ENCODE data around the gene KERA.

Gene KERA

GRCh38 chr12:91074154-91074709, 16.4 kb upstream of the KERA start:
- no peak overlapping the region for H3K4me3 ChIP-seq (replicated peaks; ENCODE audit: low read depth, low read length)
- TF ChIP-seq CTCF (IDR thresholded peaks at IDR 0.05; ENCODE audit: low read length, missing control alignments): no peak
- no peak for DNase-seq (ENCODE audit: low read depth)

- no peak for DNase-seq (ENCODE audit: low read depth)
- no peak overlapping the region for H3K4me3 ChIP-seq (replicated peaks; ENCODE audit: low read depth, low read length)
- TF ChIP-seq CTCF (IDR thresholded peaks at IDR 0.05; ENCODE audit: low read length, missing control alignments): no peak
These were observed 15.6 kb upstream of the KERA start for GRCh38 chr12:91073426-91073825.

GRCh38 chr12:91072931-91073330, 15.1 kb upstream of the KERA start:
- TF ChIP-seq CTCF (IDR thresholded peaks at IDR 0.05; ENCODE audit: low read length, missing control alignments): no peak
- DNase-seq (ENCODE audit: low read depth): no peak
- H3K4me3 ChIP-seq (replicated peaks; ENCODE audit: low read depth, low read length): no peak overlapping the region

- no peak overlapping the region for H3K4me3 ChIP-seq (replicated peaks; ENCODE audit: low read depth, low read length)
- no peak for TF ChIP-seq CTCF (IDR thresholded peaks at IDR 0.05; ENCODE audit: low read length, missing control alignments)
- no peak for DNase-seq (ENCODE audit: low read depth)
These were observed 13.1 kb upstream of the KERA start for GRCh38 chr12:91070936-91071335.

GRCh38 chr12:91065396-91065795, 7.6 kb upstream of the KERA start:
- TF ChIP-seq CTCF (IDR thresholded peaks at IDR 0.05; ENCODE audit: low read length, missing control alignments): no peak
- DNase-seq (ENCODE audit: low read depth): no peak
- H3K4me3 ChIP-seq (replicated peaks; ENCODE audit: low read depth, low read length): no peak overlapping the region

- no peak overlapping the region for H3K4me3 ChIP-seq (replicated peaks; ENCODE audit: low read depth, low read length)
- no peak for DNase-seq (ENCODE audit: low read depth)
- TF ChIP-seq CTCF (IDR thresholded peaks at IDR 0.05; ENCODE audit: low read length, missing control alignments): no peak
These were observed 6.8 kb upstream of the KERA start for GRCh38 chr12:91064640-91065039.

GRCh38 chr12:91061091-91061490, 3.3 kb upstream of the KERA start:
- no peak for DNase-seq (ENCODE audit: low read depth)
- no peak overlapping the region for H3K4me3 ChIP-seq (replicated peaks; ENCODE audit: low read depth, low read length)
- no peak for TF ChIP-seq CTCF (IDR thresholded peaks at IDR 0.05; ENCODE audit: low read length, missing control alignments)

Data from fibroblast of pulmonary artery (primary cell).